Natural killer cell (primary cell): Measurements from ENCODE around the gene HARBI1. TPM values are rescaled to one million over a fixed set of nuclear protein-coding genes. Genes with fewer than 3 reads are reported as not detected.

ENCODE experiments used
- ATAC-seq, 3 donors: fragments of 150-1000 bp in 2 of 3; fragments of 200-7000 bp in 1 of 3; cut with Tn5 transposase; 1 replicate in 1 of 3; 2 replicates in 2 of 3; pipeline ENCODE4 v1.10.0; 2021; ENCODE audit warnings: mild to moderate bottlenecking in 2 of 3, moderate library complexity in 2 of 3
- DNase-seq, 2 donors: peaks; one replicate each; pipeline versions ENCODE4 v3.0.0 to v3.0.0-alpha.2; 2013 to 2021; ENCODE audit warnings: mixed read lengths in 1 of 2
- H3K27ac ChIP-seq: one replicate; pipeline ENCODE4 v1.5.1; 2013; ENCODE audit warnings: mild to moderate bottlenecking, low read length
- H3K27me3 ChIP-seq: one replicate; pipeline ENCODE4 v1.6.1; 2013; ENCODE audit warnings: low read length; ENCODE audit not compliant: control insufficient read depth, insufficient read depth
- H3K36me3 ChIP-seq: one replicate; pipeline ENCODE4 v1.6.1; 2013; ENCODE audit warnings: low read length; ENCODE audit not compliant: control insufficient read depth, insufficient read depth
- H3K4me1 ChIP-seq: one replicate; pipeline ENCODE4 v1.6.1; 2013; ENCODE audit warnings: low read length; ENCODE audit not compliant: control insufficient read depth, insufficient read depth
- H3K4me3 ChIP-seq: one replicate; pipeline ENCODE4 v1.5.1; 2013; ENCODE audit warnings: low read length
- H3K9me3 ChIP-seq: one replicate; pipeline ENCODE4 v1.6.1; 2013; ENCODE audit warnings: low read length; ENCODE audit not compliant: control insufficient read depth, insufficient read depth
- H3K27ac Mint-ChIP-seq, 2 donors: one replicate each; pipeline ENCODE4 v1.8.0; 2022; ENCODE audit warnings: mild to moderate bottlenecking in 2 of 2, mixed read lengths in 2 of 2, moderate library complexity in 1 of 2
- H3K27me3 Mint-ChIP-seq, 2 donors: one replicate each; pipeline ENCODE4 v1.8.0; 2022; ENCODE audit warnings: low read depth in 2 of 2, mixed read lengths in 2 of 2
- H3K36me3 Mint-ChIP-seq: one replicate; pipeline ENCODE4 v1.8.0; 2022; ENCODE audit warnings: mixed read lengths
- H3K4me1 Mint-ChIP-seq, 2 donors: one replicate each; pipeline ENCODE4 v1.8.0; 2022; ENCODE audit warnings: mixed read lengths in 2 of 2
- H3K4me3 Mint-ChIP-seq: one replicate; pipeline ENCODE4 v1.8.0; 2022; ENCODE audit warnings: mild to moderate bottlenecking, moderate library complexity, mixed read lengths
- H3K9me3 Mint-ChIP-seq, 2 donors: one replicate each; pipeline ENCODE4 v1.8.0; 2022; ENCODE audit warnings: mixed read lengths in 2 of 2
- CTCF ChIP-seq: fragments of 200-600 bp; IDR thresholded peaks from one replicate; pipeline ENCODE4 v1.8.0; 2022; ENCODE audit warnings: antibody characterized with exemption
- WGBS: methylation state at CpG from one replicate; pipeline ENCODE4 v1.1.7; 2013; ENCODE audit warnings: missing lambda C conversion rate; ENCODE audit not compliant: insufficient coverage; 5-methylcytosine and 5-hydroxymethylcytosine counted together
- intact Hi-C: fragments of 100-400 bp; cut with micrococcal nuclease; formaldehyde crosslinking; loops from one replicate; pipeline ENCODE4 v1.14.2; 2022
- total RNA-seq, 4 donors: library from RNA; stranded (reverse); fragments of 120-200 nt in 1 of 4; gene quantifications; one replicate each; pipeline versions ENCODE4 v1.2.3 to v1.2.4, GENCODE V29; 2013 to 2022

Gene HARBI1
- total RNA-seq, 3 donors from 2014 or later (not counting 1 experiment from before 2014, with no cell fraction given), result 9.9 to 16.8 (median 12.7) TPM

DNA sequence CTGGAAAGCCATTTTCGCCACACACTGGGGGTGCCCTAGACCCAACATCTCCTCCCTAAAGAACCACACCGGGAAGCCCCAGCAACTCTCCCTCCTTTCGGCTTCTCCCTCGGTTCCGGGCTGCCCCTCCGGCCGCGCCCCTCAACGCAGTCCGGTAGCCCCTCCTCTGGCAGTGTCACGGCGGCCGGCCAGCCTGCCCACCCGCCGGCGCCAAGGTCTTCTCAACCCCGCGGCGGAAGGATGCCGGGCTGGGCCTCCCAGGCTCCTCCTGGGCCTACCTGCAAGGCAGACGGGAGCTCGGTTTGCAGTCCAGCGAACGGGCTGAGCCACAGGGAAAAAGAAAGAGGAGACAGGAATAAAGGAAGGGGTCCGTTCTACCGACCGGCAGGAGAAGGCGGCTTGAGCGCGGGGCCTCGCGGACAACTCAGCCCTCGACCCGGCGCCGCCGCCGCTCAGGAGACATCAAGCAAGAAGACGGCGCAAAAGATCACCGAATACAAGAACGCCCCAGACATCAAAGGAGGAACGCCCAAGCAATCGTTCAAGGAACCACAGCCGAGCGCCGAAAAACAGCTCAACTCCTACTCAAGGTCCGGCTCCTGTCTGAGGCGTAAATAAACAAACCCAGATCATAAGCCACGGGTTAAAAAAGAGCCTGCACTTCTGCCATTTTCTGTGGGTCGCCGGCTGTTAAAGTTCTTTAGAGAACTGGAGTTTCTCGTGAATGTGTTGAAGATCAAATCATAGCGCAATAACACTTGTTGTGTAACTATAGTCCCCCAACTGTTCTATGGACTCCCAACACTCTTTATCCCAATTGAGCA, 23.3 kb downstream of the HARBI1 start, which contains the start of gene AMBRA1:
AMBRA1 (minus strand) TSS at position 474 of the 824 bp plus-strand sequence. CDS start 45,643 bp downstream, outside the sequence.
- Histone ChIP-seq H3K27ac (peak within 1 kb of the TSS; percentile 67), H3K4me3 (peak within 1 kb of the TSS; percentile 65), H3K4me1 (peaks cover 10% of the 10 kb centered on the region), H3K36me3 (no peaks in the 10 kb centered on the region), H3K9me3 (no peaks in the 10 kb centered on the region), H3K27me3 (no peaks in the 10 kb centered on the region)
- no peak for TF ChIP-seq CTCF
- Mint-ChIP-seq H3K27ac (peak within 1 kb of the TSS; percentile 87 to 89), H3K4me1 (peaks cover 39 to 40% of the 10 kb centered on the region in 2 donors), H3K27me3 (no peaks in the 10 kb centered on the region), H3K9me3 (no peaks in the 10 kb centered on the region), H3K36me3 (no peaks in the 10 kb centered on the region), H3K4me3 (peak within 1 kb of the TSS; percentile 97)
- intact Hi-C loops, result loop anchor here (1.0 kb wide), 1 partner anchor 24 kb away; the partner anchor contains the start of genes ATG13 and HARBI1
- WGBS, result 2% methylated on average over 53 of the region's 54 CpGs
- ATAC-seq, result peak; percentile 95 to 97 (median 95)
- DNase-seq, result peak; percentile 75 to 90

- ATAC-seq (no peak), DNase-seq (no peak)
- Histone ChIP-seq H3K36me3 (no peaks in the 10 kb centered on the region), H3K4me3 (no peak overlapping the region), H3K4me1 (peaks cover 10% of the 10 kb centered on the region), H3K9me3 (no peaks in the 10 kb centered on the region), H3K27me3 (no peaks in the 10 kb centered on the region), H3K27ac (no peak overlapping the region)
- no peaks in the 10 kb centered on the region for H3K9me3 Mint-ChIP-seq
- no peaks in the 10 kb centered on the region for H3K27me3 Mint-ChIP-seq
- TF ChIP-seq CTCF, result no peak
- WGBS, result 98% methylated on average over 9 of the region's 11 CpGs
- peaks cover 47% of the 10 kb centered on the region in 2 donors for H3K4me1 Mint-ChIP-seq
- peak overlapping the region; percentile 53 to 55 for H3K27ac Mint-ChIP-seq
- H3K36me3 Mint-ChIP-seq, result no peaks in the 10 kb centered on the region
- H3K4me3 Mint-ChIP-seq, result peak overlapping the region; percentile 45
- intact Hi-C loops, result no loop called here
Observed at GRCh38 chr11:46590740-46591605, 26.1 kb downstream of the HARBI1 start.

DNA sequence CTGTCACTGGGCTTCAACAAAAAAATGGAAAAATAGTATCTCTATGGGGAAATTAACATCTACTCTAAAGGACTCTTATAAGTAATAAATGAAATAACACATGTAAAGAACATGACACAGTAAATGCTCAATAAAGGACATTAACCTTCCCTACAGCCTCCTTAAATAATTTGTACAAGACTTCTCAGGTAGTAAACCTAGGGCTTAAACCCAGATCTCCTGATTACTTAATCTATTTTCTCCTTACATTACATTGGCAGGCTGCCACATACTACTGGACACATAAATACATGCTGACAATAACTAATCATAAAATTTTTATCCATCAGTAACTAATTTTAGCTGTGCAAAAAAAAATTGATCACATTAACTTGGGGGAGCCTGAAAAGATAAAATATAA, 28.1 kb downstream of the HARBI1 start:
- Mint-ChIP-seq H3K27me3 (no peaks in the 10 kb centered on the region), H3K27ac (no peak overlapping the region), H3K36me3 (no peaks in the 10 kb centered on the region), H3K4me3 (no peak overlapping the region), H3K9me3 (no peaks in the 10 kb centered on the region), H3K4me1 (peaks cover 41% of the 10 kb centered on the region in 2 donors)
- DNase-seq, result no peak
- Histone ChIP-seq H3K4me3 (no peak overlapping the region), H3K36me3 (no peaks in the 10 kb centered on the region), H3K27me3 (no peaks in the 10 kb centered on the region), H3K4me1 (peaks cover 10% of the 10 kb centered on the region), H3K9me3 (no peaks in the 10 kb centered on the region), H3K27ac (no peak overlapping the region)
- ATAC-seq, result no peak
- TF ChIP-seq CTCF, result no peak
- intact Hi-C loops, result no loop called here
